ENCODE results near the gene ZNF423.
A peak's percentile ranks its signal among the peaks of the same experiment; 100 is the strongest.

The ZNF423 gene

DNA sequence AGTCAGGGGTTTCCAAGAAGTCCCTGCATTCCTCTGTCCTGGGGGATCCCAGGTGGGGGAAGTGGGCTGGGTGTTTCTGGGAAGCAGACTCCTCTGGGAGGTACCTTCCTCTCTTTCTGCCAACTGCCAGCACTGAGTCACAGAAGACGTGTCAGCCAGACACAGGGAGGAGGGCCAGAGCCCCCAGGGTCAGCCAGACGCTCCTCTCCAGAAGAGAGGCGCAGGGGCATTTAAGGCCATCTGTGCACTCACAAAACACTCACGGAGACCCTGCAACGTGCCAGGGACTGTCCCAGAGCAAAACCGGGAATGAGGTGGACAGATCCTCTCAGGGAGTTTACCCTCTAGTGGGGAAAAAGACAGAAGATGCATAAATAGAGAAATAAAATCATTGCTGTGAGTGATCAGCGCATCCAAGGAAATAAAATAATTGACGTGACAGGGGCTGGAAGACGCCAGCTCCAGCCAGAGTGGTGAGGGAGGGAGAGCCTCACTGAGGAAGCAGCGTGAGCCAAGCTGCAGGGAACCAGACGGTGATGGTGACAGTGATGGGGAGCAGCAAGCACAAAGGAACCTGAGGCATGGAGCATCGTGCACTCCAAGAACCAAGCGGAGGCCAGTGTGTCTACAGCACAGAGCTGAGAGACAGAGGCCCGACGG lies 105.4 kb downstream of the ZNF423 start:
- DNase-seq (ENCODE audit: low read depth), result no peak

DNA sequence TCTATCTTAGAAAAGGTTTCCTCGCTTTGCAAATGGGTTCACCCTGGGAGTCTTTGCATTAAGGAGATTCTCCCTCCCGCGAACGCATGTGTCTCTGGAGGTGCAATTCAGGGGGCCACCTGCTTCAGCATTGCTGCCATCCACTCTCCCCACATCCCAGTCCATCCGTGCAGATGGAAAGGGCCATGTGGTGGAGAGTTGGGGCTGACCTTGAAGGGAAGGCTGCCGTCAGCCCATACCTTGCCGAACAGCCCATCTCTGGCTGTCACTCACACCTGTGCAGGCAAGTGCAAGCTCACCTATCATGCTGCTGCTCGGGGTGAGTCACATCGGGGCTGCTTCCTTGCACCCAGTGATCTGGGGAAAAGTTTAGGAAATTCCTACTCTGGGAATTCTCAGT lies 106.1 kb downstream of the ZNF423 start:
- DNase-seq (ENCODE audit: low read depth), result no peak

DNA sequence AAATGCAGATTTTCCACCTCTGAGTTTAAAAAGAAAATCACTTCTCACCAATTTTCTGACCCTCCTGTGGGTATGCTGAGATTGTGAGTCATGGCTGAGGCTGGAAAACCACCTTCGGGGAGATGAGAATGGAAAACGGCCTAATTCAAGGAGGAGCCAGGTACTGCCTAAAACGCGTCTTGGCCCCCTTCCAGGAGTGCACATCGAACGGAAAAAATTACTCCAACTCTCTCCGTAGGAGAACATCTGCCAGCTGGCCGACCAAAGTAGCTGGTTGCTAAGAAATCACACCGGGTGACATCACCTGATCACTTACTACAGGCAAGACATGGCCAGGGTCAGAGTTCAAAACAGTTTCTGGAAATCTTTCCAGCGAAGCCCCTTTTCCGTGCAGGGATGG lies 107.6 kb downstream of the ZNF423 start:
- DNase-seq (ENCODE audit: low read depth), result peak; percentile 13

DNA sequence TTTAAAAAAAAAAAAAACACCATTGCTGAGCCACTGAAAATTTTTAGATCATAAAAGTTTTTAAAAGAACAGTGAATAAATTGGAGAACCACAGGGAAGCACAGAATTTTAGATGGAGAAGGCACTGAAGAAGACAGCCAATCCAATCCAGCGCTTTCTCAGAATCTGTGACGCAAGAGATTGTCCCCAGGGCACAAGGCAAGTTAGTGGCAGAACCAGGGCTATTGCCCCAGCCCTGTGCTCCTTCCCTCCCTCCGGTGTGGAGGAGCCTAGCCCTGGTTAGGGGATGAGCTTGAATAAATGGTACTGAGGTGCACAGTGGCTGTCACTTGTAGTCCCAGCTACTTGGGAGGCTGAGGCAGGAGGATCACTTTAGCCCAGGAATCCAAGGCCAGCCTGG lies 108.3 kb downstream of the ZNF423 start:
- no peak for DNase-seq (ENCODE audit: low read depth)

DNA sequence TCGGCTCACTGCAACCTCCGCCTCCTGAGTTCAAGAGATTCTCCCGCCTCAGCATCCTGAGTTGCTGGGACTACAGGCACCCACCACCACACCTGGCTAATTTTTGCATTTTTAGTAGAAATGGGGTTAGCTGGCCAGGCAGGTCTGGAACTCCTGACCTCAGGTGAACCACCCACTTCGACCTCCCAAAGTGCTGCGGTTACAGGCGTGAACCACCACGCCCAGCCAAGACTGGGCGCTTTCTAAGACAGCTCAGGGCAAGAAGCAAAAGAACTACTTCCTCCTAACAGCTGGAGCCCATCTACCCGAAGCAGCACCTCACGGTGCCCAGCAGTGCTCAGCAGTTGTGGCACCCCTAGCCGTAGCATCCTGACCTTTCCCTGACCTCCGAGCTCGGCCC lies 109.4 kb downstream of the ZNF423 start:
- DNase-seq (ENCODE audit: low read depth), result no peak

DNA sequence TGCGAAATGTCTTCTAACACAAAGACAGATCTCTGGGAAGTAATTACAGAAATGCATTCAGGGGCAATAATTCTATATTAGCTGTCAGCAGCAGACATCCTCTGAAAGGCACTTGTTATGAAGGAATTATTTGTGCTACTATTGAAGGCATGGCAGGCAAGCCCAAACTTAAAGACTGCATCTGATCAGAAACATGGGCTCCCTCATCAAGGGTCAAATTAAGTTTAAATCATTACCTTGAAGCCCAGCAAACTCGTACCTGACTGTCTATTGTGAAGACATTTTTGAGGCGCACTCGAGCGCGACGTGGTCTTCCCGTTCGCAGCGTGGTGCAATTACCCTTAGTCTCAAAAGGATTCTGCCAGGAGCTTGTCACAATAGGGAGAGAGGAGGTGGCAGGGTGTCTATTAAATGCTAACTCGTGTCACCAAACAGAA lies 110.6 kb downstream of the ZNF423 start:
- DNase-seq (ENCODE audit: low read depth), result no peak

DNA sequence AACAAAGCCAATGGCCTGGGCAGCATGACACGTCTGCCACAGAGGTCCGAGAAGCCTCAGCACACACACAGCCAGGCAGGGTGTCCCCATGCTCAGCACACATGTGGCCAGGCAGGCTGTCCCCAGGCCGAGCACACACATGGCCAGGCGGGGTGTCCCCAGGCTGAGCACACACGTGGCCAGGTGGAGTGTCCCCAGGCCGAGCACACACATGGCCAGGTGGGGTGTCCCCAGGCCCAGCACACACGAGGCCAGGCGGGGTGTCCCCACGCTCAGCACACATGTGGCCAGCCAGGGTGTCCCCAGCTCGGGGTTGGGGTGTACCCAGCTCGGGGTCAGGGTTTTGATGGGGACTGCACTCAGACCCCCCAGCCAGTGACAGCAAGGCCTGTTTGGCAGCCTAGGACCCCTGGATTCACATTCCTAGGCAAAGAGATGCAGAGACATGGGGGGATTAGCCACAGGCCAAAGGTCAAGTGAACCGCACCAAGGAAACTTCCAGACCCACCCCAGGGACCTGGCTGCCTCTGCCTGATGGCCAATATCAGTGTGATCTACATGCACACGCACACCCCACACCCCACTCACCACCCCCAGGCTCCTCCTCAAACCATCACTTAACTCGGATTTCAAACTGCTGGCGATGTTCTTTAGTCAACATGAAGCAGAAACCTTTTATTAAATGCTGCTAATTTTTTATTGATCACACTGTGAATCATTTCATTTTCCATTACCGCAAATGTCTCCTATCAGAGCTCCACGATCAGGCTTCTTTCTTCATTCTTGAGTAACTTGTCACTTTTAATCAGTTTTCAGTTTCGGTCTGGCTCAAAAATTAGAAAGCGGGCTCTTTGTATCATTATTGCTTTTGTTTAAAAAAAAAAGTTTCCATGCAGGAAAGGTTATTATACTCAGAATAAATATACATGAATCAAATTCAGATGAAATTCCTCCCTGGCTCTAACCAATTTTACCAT lies 111.4 kb downstream of the ZNF423 start:
- no peak for DNase-seq (ENCODE audit: low read depth)

DNA sequence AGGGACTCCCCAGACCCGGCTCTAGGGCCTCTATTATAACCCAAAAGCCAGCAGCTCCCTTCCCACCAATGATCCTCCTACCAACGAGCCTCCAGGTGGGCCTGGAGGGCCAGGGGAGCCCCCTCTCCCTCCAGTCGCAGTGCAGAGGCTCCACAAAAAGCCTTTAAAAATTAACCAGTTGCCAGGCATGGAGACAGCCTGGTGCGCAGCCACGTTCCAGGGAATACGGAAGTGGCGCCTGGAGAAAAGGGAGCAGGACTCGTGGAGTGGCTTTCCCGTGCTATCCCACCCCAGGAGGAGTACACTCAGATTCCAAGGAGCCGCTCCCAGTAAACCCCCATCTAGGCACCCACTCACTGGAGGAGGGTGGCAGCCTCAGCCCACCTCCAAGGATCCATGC lies 112.3 kb downstream of the ZNF423 start:
- no peak for DNase-seq (ENCODE audit: low read depth)

DNA sequence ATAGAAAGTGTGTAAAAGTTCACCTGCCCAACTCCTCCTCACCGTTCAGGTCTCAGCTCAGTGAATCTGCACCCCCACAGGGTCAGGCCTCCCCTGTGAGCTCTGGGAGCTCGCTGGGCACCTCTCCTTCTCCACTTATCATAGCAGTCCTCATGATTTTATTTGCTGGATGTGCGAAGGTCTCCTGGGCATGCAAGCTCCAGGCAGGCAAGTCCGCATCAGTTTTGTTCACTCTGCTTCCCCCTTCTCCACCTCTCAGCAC lies 112.8 kb downstream of the ZNF423 start:
- no peak for DNase-seq (ENCODE audit: low read depth)

DNA sequence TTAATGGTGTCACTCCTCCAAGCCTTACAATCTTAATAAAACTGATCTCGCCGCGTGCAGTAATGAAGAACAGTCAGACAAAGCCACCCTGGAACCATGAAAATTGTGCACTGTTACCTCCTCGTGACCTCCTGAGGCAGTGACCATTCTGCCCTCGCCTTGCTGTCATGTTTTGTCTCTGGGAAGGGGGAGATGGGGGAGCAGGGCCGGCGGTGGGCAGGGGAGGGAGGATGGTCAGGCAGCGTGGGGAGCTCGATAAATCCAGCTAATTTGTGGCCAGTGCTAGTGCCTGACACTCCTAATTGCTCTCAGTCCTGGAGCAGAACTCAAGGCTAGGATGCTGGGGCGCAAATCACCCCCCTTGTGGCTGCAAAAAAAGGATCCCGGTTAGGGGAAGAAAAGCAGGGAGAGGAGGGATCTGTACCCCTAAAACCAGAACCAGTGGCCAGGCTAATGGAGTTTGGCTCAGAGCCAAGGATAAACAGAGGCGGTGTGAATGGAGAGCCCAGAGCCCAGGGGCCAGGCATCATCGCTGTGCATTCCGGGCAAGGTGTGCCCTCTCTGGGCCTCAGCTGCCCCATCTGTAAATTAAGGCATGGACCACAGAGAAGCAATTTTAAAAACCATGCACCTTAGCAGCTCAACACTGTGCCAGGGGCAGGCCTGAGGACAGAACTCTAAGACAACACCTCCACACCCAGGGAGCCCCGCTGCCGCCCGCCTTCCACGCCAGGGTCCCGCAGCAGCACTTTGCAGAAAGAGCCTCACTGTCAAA lies 113.3 kb downstream of the ZNF423 start:
- no peak for DNase-seq (ENCODE audit: low read depth)

DNA sequence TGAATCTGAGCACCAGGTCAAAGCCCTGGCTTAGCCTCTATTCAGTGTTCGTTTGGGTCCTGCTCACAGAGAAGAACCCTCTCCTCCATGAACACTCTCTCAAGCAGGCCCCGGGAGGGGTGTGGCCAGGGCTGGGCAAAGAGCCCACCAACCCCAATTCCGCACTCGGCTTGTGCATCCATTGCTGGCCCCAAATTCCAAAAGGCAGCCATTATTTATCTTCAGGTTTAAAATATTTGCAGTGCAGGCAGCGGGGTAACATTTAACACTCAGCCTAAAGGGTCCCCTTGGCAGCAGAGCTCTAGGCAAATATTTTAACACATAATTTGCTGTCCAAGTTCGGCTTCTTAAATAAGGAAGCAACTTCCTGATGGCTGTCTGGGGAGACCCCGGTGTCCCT lies 115.7 kb downstream of the ZNF423 start:
- DNase-seq (ENCODE audit: low read depth), result no peak

DNA sequence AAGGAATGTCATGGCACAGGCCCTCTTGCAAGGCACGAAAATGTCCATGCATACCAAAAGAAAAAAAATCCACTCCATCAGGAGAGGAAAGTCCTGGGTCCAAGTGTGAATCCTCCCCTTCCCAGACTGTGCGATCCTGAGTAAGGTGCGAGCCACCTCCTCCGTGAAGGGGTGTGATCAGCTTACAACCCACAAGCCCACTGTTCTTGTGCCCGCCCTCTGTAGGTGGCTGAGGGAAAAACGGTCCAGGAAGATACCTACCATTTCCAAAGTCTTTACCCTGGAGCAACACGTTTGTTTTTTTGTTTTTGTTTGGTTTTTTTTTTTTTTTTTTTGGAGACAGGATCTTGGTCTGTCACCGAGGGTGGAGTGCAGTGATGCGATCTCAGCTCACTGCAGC lies 116.5 kb downstream of the ZNF423 start:
- DNase-seq (ENCODE audit: low read depth), result no peak

DNA sequence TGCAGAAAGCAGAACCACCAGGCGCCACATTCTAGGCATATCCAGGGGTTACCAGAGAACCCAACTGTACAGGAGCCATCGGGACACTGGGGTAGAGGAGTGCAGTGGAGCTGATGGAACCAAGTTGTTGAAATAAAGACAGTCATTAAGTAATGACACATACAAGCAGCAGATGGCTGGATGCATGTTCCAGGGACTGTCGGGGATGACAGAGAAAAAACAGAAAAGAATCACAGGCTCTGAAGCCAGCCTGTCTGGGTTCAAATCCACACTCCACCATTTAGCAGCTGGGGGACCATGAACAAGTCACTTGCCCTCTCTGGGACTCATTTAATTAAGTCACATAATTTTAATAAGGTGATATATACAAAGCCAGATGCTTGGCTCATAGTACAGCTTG lies 117.1 kb downstream of the ZNF423 start:
- no peak for DNase-seq (ENCODE audit: low read depth)

DNA sequence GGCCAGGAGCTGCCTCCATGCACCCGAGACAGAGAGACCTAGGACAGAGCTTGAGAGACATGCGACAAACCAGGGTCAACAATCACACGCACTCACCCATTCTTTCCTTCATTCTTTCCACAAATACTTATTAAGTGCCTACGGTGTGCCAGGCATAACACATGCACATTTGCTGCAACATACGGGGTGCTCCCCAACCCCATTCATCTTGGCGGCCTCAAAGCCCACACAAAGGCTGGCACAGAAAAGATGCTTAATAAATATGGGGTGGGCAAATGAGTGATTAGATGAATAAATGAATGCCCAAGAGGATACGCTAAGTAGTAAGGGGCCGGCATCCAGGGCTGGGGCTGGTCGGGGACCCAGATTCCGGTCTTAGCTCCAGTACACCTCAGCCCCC lies 117.9 kb downstream of the ZNF423 start:
- no peak for DNase-seq (ENCODE audit: low read depth)

DNA sequence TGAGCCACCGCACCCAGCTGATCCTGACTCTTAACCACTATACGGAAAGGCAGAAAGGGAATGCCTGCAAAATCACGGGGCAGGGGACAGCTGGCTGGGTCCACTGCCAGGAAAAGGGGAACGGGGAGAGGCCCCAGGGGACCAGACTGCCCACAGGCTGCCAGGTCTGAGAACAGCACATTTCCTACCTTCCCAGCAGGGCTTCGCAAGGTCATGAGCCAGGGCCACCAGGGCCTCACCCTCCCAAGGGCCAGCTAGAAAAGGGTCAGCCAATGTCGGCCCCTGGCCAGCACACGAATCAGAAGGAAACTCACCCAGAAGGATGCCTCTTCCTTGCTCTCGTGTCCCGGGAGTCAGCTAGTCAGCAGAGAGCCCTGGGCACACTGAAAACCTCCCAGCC lies 118.4 kb downstream of the ZNF423 start:
- no peak for DNase-seq (ENCODE audit: low read depth)

DNA sequence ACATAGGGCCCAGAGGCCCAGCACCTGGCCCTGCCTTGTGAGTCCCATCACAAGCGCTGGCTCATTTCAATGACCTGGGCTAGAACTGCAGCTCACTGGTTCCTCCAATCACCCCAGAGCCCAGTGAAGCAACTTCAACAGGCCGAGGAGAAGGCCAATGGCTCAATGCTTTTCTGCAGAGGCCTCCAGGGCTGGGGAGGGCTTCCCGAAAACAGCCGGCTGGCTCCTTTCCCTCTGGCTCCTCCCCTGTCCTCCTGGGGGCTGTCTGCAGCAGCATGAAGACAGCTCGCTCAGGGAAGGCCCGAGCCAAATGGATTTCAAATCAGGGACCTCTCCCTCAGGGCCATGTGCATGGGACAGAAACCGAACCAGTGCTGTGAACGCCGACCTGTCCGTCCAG lies 121.6 kb downstream of the ZNF423 start:
- no peak for DNase-seq (ENCODE audit: low read depth)

DNA sequence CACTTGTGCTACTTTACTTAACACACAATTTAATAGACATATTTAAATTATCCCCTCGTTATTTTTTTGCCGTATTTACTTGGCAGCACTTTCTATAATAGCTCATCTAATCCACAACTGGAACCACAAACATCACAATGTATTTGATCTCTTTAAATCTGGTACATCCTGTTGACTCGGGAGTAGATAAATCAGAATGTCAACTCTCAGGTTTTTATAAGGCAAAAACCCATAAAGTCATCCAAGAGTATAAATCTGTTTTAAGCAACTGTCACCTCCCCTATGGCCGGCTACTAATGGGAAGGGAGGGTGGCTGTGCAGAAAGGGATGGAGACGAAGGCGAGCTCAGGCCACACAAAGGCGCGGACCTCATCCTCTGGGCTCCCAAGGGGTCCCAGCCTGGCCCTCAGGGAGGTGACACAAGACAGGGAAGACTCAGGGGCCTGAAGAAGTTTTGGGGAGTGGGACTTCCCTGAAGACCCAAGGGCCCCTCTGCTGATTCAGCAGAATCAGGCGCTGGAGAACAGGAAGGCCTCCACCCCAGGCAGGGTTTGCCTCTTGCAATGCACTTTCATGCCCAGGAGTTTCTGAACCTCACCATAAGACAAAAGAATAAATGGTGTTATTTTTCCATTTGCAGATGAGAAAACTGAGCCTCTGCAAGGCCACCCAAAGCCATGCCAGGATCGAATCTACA lies 122.5 kb downstream of the ZNF423 start:
- DNase-seq (ENCODE audit: low read depth), result no peak

DNA sequence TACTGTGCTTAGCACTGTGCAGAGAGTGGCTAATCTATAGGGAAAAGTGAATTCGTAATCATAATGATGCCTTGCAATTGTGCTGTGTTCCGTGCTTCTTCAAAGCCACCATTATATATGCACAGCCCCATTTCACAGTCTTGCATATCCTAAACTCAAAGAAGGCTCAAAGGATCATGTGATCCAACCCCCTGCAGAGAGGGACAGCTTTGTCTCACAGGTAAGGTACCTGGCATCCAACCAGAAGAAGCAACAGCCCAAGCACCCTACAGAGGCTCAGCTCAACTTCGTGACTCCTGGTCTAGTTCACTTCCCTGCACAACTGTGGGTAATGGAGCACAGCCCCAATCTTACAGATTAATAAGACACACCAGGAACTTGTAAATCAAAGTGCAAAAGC lies 124.0 kb downstream of the ZNF423 start:
- no peak for DNase-seq (ENCODE audit: low read depth)

DNA sequence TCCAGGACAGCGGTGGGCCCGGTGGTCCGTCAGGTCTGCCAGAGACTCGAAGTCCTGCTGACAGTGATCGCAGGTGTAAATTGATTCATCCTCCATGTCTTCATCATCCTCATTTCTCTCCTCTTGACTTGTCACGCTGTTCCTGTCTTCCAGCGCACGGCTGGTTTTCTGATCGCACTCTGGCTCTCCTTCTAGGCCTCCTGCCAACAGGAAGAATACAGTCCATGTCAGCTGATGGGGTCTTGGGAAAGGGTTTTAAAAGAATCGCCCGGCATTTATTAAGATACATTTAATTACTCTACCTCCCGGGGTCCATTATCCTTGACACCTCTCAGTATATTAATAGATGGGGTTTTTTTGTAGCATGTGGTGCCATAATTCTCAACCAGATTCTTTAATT lies 125.1 kb downstream of the ZNF423 start:
- no peak for DNase-seq (ENCODE audit: low read depth)

DNA sequence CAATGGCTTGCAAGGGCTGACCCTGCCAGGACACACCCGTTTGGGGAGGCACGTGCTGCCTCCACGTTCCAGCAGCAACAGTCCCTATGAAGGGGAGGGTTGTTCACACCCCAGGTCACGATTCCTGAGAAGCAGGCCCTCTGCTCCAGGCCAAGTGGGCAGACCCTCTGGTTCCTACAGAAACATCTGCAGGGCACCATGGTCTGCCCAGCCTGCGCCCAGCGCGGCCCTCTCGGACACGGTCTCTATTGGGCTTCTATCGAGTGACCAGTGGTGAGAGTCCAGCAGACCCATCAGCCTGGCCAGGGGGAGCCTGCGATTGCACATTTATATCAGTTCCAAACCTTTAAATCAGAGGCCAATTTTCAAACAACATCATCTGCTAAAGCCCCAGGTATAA lies 128.3 kb downstream of the ZNF423 start:
- DNase-seq (ENCODE audit: low read depth), result no peak

DNA sequence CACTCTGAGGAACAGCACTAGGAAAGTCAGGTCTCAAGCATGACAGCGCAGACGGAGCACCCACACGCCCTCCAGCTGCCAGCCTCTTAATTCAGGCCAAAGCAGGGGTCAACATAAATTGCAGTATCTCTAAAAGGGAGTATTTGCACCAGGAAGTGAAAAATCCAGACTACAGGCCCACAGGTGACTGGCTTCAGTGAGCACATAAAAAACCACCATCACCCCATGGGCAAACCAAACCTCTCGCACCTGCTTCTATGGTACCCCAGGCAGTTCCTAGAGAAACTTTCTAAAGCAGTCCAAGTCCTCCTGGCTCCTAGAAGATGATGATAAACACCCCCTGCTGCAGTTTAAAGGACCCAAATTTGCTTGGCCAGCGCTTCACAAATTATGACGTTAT lies 129.8 kb downstream of the ZNF423 start:
- no peak for DNase-seq (ENCODE audit: low read depth)

DNA sequence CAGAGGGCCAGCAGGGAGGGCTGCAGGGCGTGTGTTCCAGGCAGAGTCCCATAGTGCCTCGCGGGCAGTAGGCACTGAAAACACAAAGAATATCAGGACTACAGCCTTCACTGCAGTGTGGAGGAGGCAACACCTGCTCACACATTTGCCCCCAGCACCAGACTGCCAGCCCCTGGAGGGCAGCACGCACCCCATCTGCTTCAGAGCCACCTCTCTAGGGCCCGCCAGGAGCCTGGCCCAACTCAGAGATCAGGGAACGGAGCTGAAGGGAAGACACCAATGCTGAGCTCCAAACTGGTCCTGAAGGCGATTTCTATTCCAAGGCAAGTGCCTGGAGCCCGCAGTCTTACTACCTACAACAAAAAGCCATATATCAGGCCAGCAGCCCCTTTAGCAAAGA lies 130.3 kb downstream of the ZNF423 start:
- no peak for DNase-seq (ENCODE audit: low read depth)
